CD4-positive, alpha-beta memory T cell (primary cell): Measurements from ENCODE around the gene PON1. TPM values are rescaled to one million over a fixed set of nuclear protein-coding genes. Genes with fewer than 3 reads are reported as not detected.

Source experiments
- CTCF ChIA-PET: fragments of 350-600 bp; sonication (Branson Sonifier 250); formaldehyde crosslinking; loops from one replicate; lab custom pipeline; 2021; ENCODE audit warnings: inconsistent platforms; ENCODE audit not compliant: partially characterized antibody; lab: Charles Lee
- POLR2A ChIA-PET: fragments of 350-600 bp; sonication (Branson Sonifier 250); formaldehyde crosslinking; loops from one replicate; lab custom pipeline; 2021; ENCODE audit not compliant: partially characterized antibody; lab: Charles Lee
- DNase-seq, 5 donors: peaks; one replicate each; pipeline versions ENCODE4 v3.0.0 to v3.0.0-alpha.2; 2020 to 2022; ENCODE audit warnings: mixed read lengths in 1 of 5
- H3K27ac ChIP-seq: one replicate; pipeline ENCODE4 v1.7.0; 2013; ENCODE audit warnings: low read depth, low read length
- H3K27me3 ChIP-seq: 2 replicates; pipeline ENCODE4 v1.7.0; 2013; ENCODE audit warnings: mild to moderate bottlenecking, low read length, moderate library complexity; ENCODE audit not compliant: insufficient read depth
- H3K36me3 ChIP-seq: 2 replicates; pipeline ENCODE4 v1.7.0; 2013; ENCODE audit warnings: mild to moderate bottlenecking, low read length, moderate library complexity; ENCODE audit not compliant: insufficient read depth
- H3K4me1 ChIP-seq: 2 replicates; pipeline ENCODE4 v1.7.0; 2013; ENCODE audit warnings: mild to moderate bottlenecking, low read length, moderate library complexity; ENCODE audit not compliant: insufficient read depth
- H3K4me3 ChIP-seq, 2 donors: one replicate each; pipeline ENCODE4 v1.7.0; 2013; ENCODE audit warnings: low read length in 2 of 2, mild to moderate bottlenecking in 1 of 2
- H3K9me3 ChIP-seq, 2 donors: one replicate each; pipeline ENCODE4 v1.7.0; 2013; ENCODE audit warnings: low read length in 2 of 2, control low read depth in 1 of 2; ENCODE audit not compliant: control insufficient read depth in 1 of 2
- H3K27ac Mint-ChIP-seq, 7 donors: one replicate each; pipeline ENCODE4 v1.8.0; 2020 to 2021; ENCODE audit warnings: mixed read lengths in 7 of 7, mild to moderate bottlenecking in 6 of 7, inconsistent platforms in 3 of 7, moderate library complexity in 3 of 7
- H3K27me3 Mint-ChIP-seq, 2 donors: one replicate each; pipeline ENCODE4 v1.8.0; 2020 to 2021; ENCODE audit warnings: mixed read lengths in 2 of 2
- H3K36me3 Mint-ChIP-seq, 2 donors: one replicate each; pipeline ENCODE4 v1.8.0; 2020 to 2021; ENCODE audit warnings: mixed read lengths in 2 of 2, inconsistent platforms in 1 of 2, mild to moderate bottlenecking in 1 of 2
- H3K4me1 Mint-ChIP-seq, 4 donors: one replicate each; pipeline ENCODE4 v1.8.0; 2020 to 2021; ENCODE audit warnings: mixed read lengths in 4 of 4, mild to moderate bottlenecking in 1 of 4
- H3K4me3 Mint-ChIP-seq, 8 donors: one replicate each; pipeline ENCODE4 v1.8.0; 2020 to 2021; ENCODE audit warnings: mixed read lengths in 8 of 8, mild to moderate bottlenecking in 7 of 8, moderate library complexity in 6 of 8, inconsistent platforms in 3 of 8
- H3K9me3 Mint-ChIP-seq, 8 donors: one replicate each; pipeline ENCODE4 v1.8.0; 2020 to 2021; ENCODE audit warnings: mixed read lengths in 8 of 8, mild to moderate bottlenecking in 5 of 8, inconsistent platforms in 3 of 8, moderate library complexity in 1 of 8
- intact Hi-C: fragments of 100-400 bp; cut with micrococcal nuclease; formaldehyde crosslinking; loops from one replicate; pipeline ENCODE4 v1.15.1; 2023
- polyA plus RNA-seq, 2 donors: library from polyadenylated mRNA; unstranded; fragments of 300-500 nt; fragmentation: Illumina TruSeq; gene quantifications; one replicate each; pipeline ENCODE4 v1.2.3, GENCODE V29; 2021
- total RNA-seq, 2 experiments: library from RNA; stranded (reverse); gene quantifications; one replicate each; pipeline ENCODE4 v1.2.3, GENCODE V29; 2021

The PON1 gene
- total and polyA plus RNA-seq, 4 experiments from 2014 or later, result not detected

- Mint-ChIP-seq H3K9me3 (no peaks in the 10 kb centered on the region), H3K27me3 (peaks cover 3 to 4% of the 10 kb centered on the region in 2 donors), H3K4me3 (no peak overlapping the region), H3K36me3 (no peaks in the 10 kb centered on the region), H3K4me1 (no peaks in the 10 kb centered on the region), H3K27ac (no peak overlapping the region)
- Histone ChIP-seq H3K4me1 (no peaks in the 10 kb centered on the region), H3K4me3 (no peak overlapping the region), H3K9me3 (no peaks in the 10 kb centered on the region), H3K36me3 (no peaks in the 10 kb centered on the region), H3K27me3 (no peaks in the 10 kb centered on the region), H3K27ac (no peak overlapping the region)
- CTCF ChIA-PET, result interaction anchor here (1.6 kb wide), 1 partner anchor 9 kb away, joined by 4 read pairs; no protein-coding TSS in a partner anchor
- POLR2A ChIA-PET, result no interaction called here
- DNase-seq, result no peak
- intact Hi-C loops, result no loop called here
Observed at GRCh38 chr7:95286096-95286495, 38.2 kb downstream of the PON1 start.

GRCh38 chr7:95279417-95279816 is 44.9 kb downstream of the PON1 start:
- H3K36me3 Mint-ChIP-seq, result no peaks in the 10 kb centered on the region
- POLR2A ChIA-PET, result no interaction called here

GRCh38 chr7:95276114-95276513 is 48.2 kb downstream of the PON1 start:
- no peak for DNase-seq
- Mint-ChIP-seq H3K4me1 (no peaks in the 10 kb centered on the region), H3K27ac (no peak overlapping the region), H3K9me3 (peaks cover 0 to 1% (median 0%) of the 10 kb centered on the region in 8 donors), H3K36me3 (no peaks in the 10 kb centered on the region), H3K27me3 (peaks cover 4 to 7% of the 10 kb centered on the region in 2 donors), H3K4me3 (no peak overlapping the region)
- no peaks in the 10 kb centered on the region for H3K27me3 ChIP-seq
- ChIA-PET POLR2A (no interaction called here), CTCF (interaction anchor here (1.8 kb wide), 1 partner anchor 10 kb away, joined by 4 read pairs; no protein-coding TSS in a partner anchor)
- no peak overlapping the region for H3K4me3 ChIP-seq
- H3K36me3 ChIP-seq, result no peaks in the 10 kb centered on the region
- H3K4me1 ChIP-seq, result no peaks in the 10 kb centered on the region
- intact Hi-C loops, result no loop called here
- no peak overlapping the region for H3K27ac ChIP-seq
- no peaks in the 10 kb centered on the region for H3K9me3 ChIP-seq

More at GRCh38 chr7:95279417-95279816, 44.9 kb downstream of the PON1 start:
- H3K4me1 Mint-ChIP-seq, result no peaks in the 10 kb centered on the region
- H3K27me3 ChIP-seq, result no peaks in the 10 kb centered on the region
- intact Hi-C loops, result no loop called here
- H3K27me3 Mint-ChIP-seq, result peaks cover 2 to 7% of the 10 kb centered on the region in 2 donors
- no peak overlapping the region for H3K27ac ChIP-seq
- CTCF ChIA-PET, result interaction anchor here (1.5 kb wide), 1 partner anchor 15 kb away, joined by 3 read pairs; no protein-coding TSS in a partner anchor
- H3K4me1 ChIP-seq, result no peaks in the 10 kb centered on the region
- no peak for DNase-seq
- H3K4me3 ChIP-seq, result no peak overlapping the region
- H3K36me3 ChIP-seq, result no peaks in the 10 kb centered on the region
- H3K9me3 ChIP-seq, result no peaks in the 10 kb centered on the region
- no peak overlapping the region for H3K4me3 Mint-ChIP-seq
- peaks cover 0 to 1% (median 0%) of the 10 kb centered on the region in 8 donors for H3K9me3 Mint-ChIP-seq
- H3K27ac Mint-ChIP-seq, result no peak overlapping the region

- no peaks in the 10 kb centered on the region for H3K36me3 ChIP-seq
- no peaks in the 10 kb centered on the region for H3K4me1 Mint-ChIP-seq
Observed at GRCh38 chr7:95269640-95270039, 54.7 kb downstream of the PON1 start.

GRCh38 chr7:95267754-95268153 is 56.6 kb downstream of the PON1 start:
- no peak overlapping the region for H3K27ac Mint-ChIP-seq
- no peaks in the 10 kb centered on the region for H3K27me3 ChIP-seq
- intact Hi-C loops, result no loop called here
- H3K36me3 ChIP-seq, result no peaks in the 10 kb centered on the region
- POLR2A ChIA-PET, result no interaction called here
- H3K36me3 Mint-ChIP-seq, result no peaks in the 10 kb centered on the region
- H3K27ac ChIP-seq, result no peak overlapping the region
- no peaks in the 10 kb centered on the region for H3K4me1 Mint-ChIP-seq
- no peak for DNase-seq
- no peaks in the 10 kb centered on the region for H3K9me3 Mint-ChIP-seq
- peaks cover 0 to 5% of the 10 kb centered on the region in 2 donors for H3K27me3 Mint-ChIP-seq
- CTCF ChIA-PET, result no interaction called here
- no peaks in the 10 kb centered on the region for H3K9me3 ChIP-seq
- H3K4me1 ChIP-seq, result no peaks in the 10 kb centered on the region
- no peak overlapping the region for H3K4me3 Mint-ChIP-seq
- no peak overlapping the region for H3K4me3 ChIP-seq

More at GRCh38 chr7:95269640-95270039, 54.7 kb downstream of the PON1 start:
- Mint-ChIP-seq H3K36me3 (no peaks in the 10 kb centered on the region), H3K27me3 (peaks cover 0 to 8% of the 10 kb centered on the region in 2 donors), H3K9me3 (no peaks in the 10 kb centered on the region), H3K4me3 (no peak overlapping the region), H3K27ac (no peak overlapping the region)
- Histone ChIP-seq H3K27ac (no peak overlapping the region), H3K27me3 (no peaks in the 10 kb centered on the region), H3K9me3 (no peaks in the 10 kb centered on the region), H3K4me3 (no peak overlapping the region), H3K4me1 (no peaks in the 10 kb centered on the region)
- intact Hi-C loops, result no loop called here
- ChIA-PET CTCF (no interaction called here), POLR2A (no interaction called here)
- no peak for DNase-seq

GRCh38 chr7:95265634-95266033 is 58.7 kb downstream of the PON1 start:
- Mint-ChIP-seq H3K9me3 (no peaks in the 10 kb centered on the region), H3K27ac (no peak overlapping the region), H3K27me3 (peaks cover 0 to 1% of the 10 kb centered on the region in 2 donors), H3K4me3 (no peak overlapping the region), H3K36me3 (no peaks in the 10 kb centered on the region), H3K4me1 (no peaks in the 10 kb centered on the region)
- no peaks in the 10 kb centered on the region for H3K27me3 ChIP-seq
- intact Hi-C loops, result no loop called here
- no peaks in the 10 kb centered on the region for H3K36me3 ChIP-seq
- no peak overlapping the region for H3K4me3 ChIP-seq
- ChIA-PET POLR2A (no interaction called here), CTCF (no interaction called here)
- no peak for DNase-seq
- H3K9me3 ChIP-seq, result no peaks in the 10 kb centered on the region
- H3K4me1 ChIP-seq, result no peaks in the 10 kb centered on the region
- H3K27ac ChIP-seq, result no peak overlapping the region

- CTCF ChIA-PET, result no interaction called here
- POLR2A ChIA-PET, result no interaction called here
- Mint-ChIP-seq H3K9me3 (no peaks in the 10 kb centered on the region), H3K4me3 (no peak overlapping the region), H3K36me3 (no peaks in the 10 kb centered on the region), H3K4me1 (no peaks in the 10 kb centered on the region), H3K27me3 (peaks cover 0 to 1% of the 10 kb centered on the region in 2 donors), H3K27ac (no peak overlapping the region)
- Histone ChIP-seq H3K4me1 (no peaks in the 10 kb centered on the region), H3K36me3 (no peaks in the 10 kb centered on the region), H3K27ac (no peak overlapping the region), H3K4me3 (no peak overlapping the region), H3K27me3 (no peaks in the 10 kb centered on the region), H3K9me3 (no peaks in the 10 kb centered on the region)
- DNase-seq, result no peak
- intact Hi-C loops, result no loop called here
Observed at GRCh38 chr7:95264363-95264891, 59.9 kb downstream of the PON1 start.
